Pons (tissue), 1 donor: ENCODE results near the gene ABCA1.
A peak's percentile ranks its signal among the peaks of the same experiment; 100 is the strongest.

Experiments used
- DNase-seq: peaks from one replicate; pipeline ENCODE4 v3.0.0-alpha.2; 2016; ENCODE audit warnings: low spot score

The ABCA1 gene

GRCh38 chr9:104838958-104839357, 89.0 kb downstream of the ABCA1 start:
- no peak for DNase-seq

DNA sequence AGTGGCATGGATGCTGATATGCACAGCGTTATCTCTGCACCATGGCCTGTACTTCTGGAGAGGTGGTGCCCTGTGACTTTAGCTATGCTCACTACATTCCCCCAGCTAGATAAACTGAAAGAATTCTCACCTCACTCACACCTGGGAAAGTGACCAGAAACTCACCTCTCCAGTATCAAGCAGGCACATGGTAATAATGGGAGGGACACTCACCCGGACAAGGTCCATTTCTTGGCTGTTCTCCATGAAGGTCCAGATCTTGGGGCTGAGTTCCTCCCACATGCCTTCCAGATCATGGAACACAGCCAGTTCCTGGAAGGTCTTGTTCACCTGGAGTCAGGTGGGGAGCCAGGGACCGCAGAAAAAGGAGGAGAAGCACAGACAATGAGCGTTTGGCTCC, 91.2 kb downstream of the ABCA1 start:
- no peak for DNase-seq

DNA sequence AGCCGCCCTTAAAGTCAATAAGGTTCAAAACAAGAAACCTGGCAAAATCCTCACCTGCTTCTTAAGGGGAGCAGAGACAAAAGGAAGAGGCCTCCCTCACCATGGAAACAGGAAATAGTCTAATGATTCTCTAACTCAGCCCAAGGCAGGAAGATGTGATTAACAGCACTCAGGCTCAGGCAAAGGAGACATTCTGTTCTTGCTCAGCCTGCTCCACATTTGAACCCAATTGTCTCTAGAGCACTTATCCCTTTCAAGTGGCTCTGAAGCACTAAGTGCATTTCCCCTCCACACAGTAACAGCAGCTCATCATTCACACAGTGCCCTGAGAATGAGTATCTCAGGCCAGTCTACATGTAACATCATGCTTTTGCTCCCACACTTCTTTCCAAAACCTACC, 91.7 kb downstream of the ABCA1 start:
- DNase-seq, result no peak

GRCh38 chr9:104835161-104835560, 92.8 kb downstream of the ABCA1 start:
- DNase-seq, result no peak

DNA sequence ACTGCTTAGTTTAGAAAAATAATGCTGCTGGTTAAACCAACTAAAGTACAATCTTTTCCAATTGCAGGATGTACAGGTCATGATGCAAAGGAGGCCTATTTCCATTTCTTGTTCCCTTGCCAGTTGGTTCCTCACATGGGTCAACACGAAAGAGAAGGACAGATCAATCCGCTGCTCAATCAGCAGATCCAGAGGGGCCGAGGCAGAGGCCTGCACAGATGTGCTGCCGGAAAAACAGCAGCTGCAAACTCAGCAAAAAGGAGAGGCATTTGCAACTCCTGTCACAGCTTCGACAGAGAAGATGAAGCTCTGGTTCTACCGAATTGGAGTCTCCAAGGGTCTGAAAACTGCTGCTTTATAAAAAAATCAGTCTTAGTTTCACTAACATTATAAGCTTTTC, 94.3 kb downstream of the ABCA1 start:
- DNase-seq, result no peak

DNA sequence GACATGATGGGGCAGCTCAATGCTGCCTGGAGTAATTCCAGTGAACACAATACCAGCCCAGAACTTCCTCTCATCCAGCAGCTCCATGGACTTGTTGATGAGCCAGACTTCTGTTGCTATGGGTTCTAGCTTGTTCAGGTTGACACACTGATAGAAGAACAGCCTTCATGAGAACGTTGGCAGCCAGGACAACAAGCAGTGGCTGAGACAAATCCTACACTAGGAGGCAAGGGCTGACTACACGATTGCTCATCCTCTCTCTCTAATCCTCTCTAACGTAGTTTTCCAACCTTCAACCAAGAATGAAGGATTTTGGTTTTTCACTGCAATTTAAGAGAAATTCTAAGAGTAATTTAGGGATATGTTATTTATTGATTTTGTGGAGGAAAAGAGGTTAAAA, 96.3 kb downstream of the ABCA1 start:
- no peak for DNase-seq

DNA sequence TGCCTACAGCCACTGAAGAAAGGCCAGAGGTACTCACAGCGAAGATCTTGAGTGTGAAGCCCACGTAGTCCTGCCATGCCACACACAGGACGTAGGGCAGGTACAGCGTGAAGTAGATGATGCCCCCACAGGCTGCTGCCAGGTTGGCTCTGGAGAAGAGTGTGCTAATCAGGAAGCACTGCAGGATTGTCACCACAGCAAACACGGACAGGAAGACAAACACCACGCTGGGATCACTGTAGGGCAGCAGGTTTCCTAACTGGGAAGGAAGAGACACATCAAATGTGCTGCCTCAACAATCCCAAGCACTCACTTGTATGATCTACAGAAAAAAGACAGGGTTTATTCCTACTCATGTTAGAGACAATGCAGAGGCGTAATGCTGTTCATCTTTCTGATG, 101.0 kb downstream of the ABCA1 start:
- DNase-seq, result no peak

- no peak for DNase-seq
Observed at GRCh38 chr9:104826079-104826775, 101.7 kb downstream of the ABCA1 start.

GRCh38 chr9:104820336-104820735, 107.6 kb downstream of the ABCA1 start:
- DNase-seq, result no peak

- no peak for DNase-seq
Observed at GRCh38 chr9:104819033-104819432, 108.9 kb downstream of the ABCA1 start.

DNA sequence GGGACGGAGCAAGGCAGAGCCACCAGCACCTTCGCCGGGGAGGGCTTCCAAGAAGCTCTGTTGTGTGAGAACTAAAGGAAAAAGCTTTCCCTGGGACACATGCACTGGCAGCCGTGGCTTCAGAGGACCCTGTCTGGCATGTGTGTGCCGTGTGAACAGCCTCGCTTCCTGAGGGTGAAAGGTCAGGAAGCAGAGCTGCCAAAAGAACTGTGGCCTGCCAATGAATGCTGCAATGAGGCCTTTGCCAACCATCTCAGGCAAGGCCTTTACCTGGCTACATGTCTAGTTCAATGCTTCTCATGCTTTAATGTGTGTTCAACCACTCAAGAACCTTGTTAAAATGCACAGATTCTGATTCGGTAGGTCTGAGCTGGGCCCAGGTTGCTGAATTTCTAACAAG, 110.5 kb downstream of the ABCA1 start:
- DNase-seq, result no peak

DNA sequence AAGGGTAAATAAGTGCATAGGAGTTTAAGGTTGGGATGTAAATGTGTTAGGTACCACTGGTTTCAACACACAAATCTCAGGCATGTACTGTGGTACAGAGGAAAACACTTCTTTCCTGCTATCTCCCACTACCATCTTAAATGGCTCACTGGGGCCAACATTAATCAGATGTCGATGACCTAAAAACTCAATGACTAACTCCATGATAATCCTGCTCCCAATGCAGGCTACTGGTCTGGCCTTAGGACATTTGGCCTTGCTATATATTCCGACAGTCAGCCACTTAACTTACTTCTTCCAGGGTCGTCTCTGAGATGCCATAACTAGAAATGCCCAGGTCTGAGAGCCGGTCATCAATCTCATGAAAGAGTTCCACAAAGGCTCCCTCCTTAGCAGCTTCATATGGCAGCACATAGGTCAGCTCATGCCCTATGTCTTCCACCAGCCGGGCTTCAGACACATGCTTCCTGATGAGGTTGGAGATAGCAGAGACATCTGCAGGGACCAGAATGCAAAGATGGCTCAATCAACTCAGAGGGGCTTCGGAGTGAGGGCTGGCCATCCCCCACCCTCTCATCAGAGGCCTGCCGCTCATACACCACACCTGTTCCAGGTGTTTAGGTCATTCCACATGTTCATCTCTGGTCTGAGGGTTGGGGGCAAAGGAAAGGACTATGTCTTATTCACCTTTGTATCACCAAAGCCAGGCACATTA, 111.9 kb downstream of the ABCA1 start:
- no peak for DNase-seq

DNA sequence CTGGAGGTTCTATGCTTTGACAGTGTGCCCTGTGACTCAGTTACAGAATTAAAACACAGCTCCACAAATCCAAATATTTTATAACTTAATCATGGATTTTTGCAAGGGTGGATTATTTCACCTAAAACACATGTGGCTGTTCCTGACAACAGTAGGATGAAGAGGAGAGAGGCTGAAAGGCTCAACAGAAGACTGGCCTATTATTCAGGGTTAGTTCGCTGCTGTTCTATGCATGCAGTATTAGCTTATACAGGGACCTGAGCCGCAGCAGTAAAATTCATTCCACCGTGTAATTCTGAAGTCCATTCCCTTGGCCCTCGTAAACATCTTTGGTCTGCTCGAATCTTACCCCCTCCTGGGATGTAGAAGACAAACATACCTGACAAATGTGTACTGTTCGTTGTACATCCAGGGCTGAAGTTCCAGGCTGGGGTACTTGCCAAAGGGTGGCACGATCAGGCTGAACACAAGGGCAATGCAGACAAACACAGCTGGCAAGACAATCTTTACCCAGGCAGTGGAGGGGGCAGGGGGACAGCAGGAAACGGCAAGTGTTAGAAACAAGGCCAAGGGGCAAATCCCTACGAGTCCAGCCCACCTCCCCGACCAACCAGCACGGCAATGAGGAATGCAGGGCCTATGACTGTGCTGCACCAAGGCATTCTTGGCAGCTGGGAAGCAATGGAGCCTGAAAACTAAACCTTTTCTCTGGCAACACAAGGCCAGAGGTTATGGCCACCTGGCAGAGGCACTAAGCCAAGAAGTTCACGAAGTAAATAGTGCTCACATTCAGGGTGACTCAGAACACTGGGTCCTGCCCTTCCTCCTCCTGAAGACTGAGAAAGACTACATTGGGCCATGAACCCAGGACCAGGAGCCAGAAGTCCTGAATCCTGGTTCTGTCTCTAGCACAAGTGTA, 117.3 kb downstream of the ABCA1 start:
- peak; percentile 36 for DNase-seq

- peak; percentile 80 for DNase-seq
Observed at GRCh38 chr9:104808035-104808614, 119.8 kb downstream of the ABCA1 start.

GRCh38 chr9:104805441-104805840, 122.5 kb downstream of the ABCA1 start:
- DNase-seq, result no peak

- no peak for DNase-seq
Observed at GRCh38 chr9:104802906-104803305, 125.0 kb downstream of the ABCA1 start.

GRCh38 chr9:104802110-104802509, 125.8 kb downstream of the ABCA1 start:
- DNase-seq, result no peak

GRCh38 chr9:104800068-104800785, 127.7 kb downstream of the ABCA1 start:
- no peak for DNase-seq

DNA sequence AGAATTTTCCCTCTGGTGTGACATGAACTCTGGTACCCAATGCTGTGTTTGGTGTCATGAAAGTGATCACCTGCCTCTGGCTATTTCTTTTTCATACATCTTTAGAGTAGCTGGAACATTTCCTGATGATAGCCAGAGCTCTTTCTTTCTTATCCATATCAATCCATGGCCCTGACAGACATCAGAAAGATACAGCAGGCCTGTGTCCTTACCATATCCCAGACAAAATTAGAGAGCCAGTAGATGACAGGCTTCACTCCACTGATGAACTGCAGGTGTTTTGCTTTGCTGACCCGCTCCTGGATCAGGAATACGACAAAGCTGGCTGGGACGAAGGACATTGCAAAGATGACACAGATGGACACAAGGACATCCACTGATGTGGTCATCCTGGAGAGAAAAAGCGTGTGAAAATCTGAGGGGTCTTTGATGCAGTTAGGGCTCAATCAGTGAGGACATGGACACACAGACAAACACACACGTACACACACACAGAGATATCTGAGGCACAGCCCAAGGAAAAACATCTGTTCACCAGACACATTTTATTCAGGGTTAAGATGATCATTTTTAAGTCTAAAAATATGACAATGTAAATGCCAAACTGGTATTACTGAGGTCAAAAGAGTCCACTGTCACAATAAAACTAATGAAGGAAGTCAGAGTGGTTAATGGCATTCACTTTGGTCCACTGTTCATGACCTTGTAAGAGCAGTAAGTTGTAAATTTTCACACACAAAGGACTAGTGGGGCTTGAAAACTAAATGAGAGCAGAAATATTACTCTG, 129.6 kb downstream of the ABCA1 start:
- no peak for DNase-seq

DNA sequence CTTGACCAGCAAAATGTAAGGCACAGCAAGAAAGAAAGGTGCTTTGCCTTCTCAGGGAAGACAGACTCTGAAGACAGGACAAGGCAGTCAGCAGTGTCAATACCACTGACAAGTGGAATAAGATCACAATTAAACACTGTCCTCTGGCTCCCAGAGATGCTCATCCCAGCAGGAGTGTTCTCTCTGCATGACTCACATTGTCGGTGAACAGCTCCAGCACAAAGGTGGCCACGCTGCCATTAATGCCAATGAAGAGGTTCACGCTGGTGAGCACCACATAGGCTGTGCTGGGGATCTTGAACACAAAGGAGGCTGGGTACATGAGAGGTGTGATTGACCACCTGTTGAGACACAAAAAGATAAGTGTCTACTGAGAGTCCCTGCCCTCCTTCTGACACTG, 132.1 kb downstream of the ABCA1 start:
- no peak for DNase-seq

- no peak for DNase-seq
Observed at GRCh38 chr9:104795082-104795481, 132.9 kb downstream of the ABCA1 start.
